PC-3 (cell line): ENCODE data around the gene H6PD. TPM values are rescaled to one million over a fixed set of nuclear protein-coding genes. Genes with fewer than 3 reads are reported as not detected.
A peak's percentile ranks its signal among the peaks of the same experiment; 100 is the strongest.

Experiments used
- ATAC-seq: fragments of 200-7000 bp; cut with Tn5 transposase; 2 replicates; pipeline ENCODE4 v1.9.1; 2020; ENCODE audit warnings: mild to moderate bottlenecking, moderate library complexity
- Bru-seq: library from RNA; stranded (reverse); fragments of 400-500 nt; gene quantifications from one replicate; lab custom pipeline; 2021; lab: Mats Ljungman, UMichigan
- BruChase-seq, 2 experiments: library from RNA; stranded (reverse); fragments of 400-500 nt; gene quantifications; one replicate each; lab custom pipeline; 2021; lab: Mats Ljungman, UMichigan
- BruUV-seq: library from RNA; stranded (reverse); fragments of 400-500 nt; replicated peaks from 2 replicates; lab custom pipeline; 2021; lab: Mats Ljungman, UMichigan
- CTCF ChIA-PET: fragments of 300-600 bp; sonication (Branson Sonifier 250); formaldehyde crosslinking; loops from one replicate; lab custom pipeline; 2022; ENCODE audit warnings: antibody characterized with exemption; lab: Charles Lee
- POLR2A ChIA-PET: fragments of 300-600 bp; sonication (Branson Sonifier 250); formaldehyde crosslinking; loops from one replicate; lab custom pipeline; 2022; ENCODE audit warnings: antibody characterized with exemption; ENCODE audit not compliant: unreplicated experiment; lab: Charles Lee
- DNase-seq: peaks from one replicate; pipeline ENCODE4 v3.0.0-alpha.2; 2015
- H2AFZ ChIP-seq: fragments of 300-600 bp; sonication (generic); 2 replicates; pipeline ENCODE4 v1.6.0; 2016; ENCODE audit warnings: antibody characterized with exemption, low read length
- H3F3A ChIP-seq: fragments of 300-600 bp; sonication (generic); one replicate; pipeline ENCODE4 v1.6.0; 2017; ENCODE audit warnings: antibody characterized with exemption, low read length, control low read depth, mild to moderate bottlenecking; ENCODE audit not compliant: unreplicated experiment
- H3K27ac ChIP-seq: fragments of 300-600 bp; sonication (generic); 2 replicates; pipeline ENCODE4 v1.5.1; 2016; ENCODE audit warnings: mild to moderate bottlenecking, low read length
- H3K27me3 ChIP-seq: fragments of 300-600 bp; sonication (generic); 2 replicates; pipeline ENCODE4 v1.6.1; 2016; ENCODE audit warnings: low read length, mixed read lengths
- H3K36me3 ChIP-seq: fragments of 300-600 bp; sonication (generic); 2 replicates; pipeline ENCODE4 v1.6.1; 2016; ENCODE audit warnings: low read depth, mixed run types, low read length, mixed read lengths
- H3K4me1 ChIP-seq: fragments of 300-600 bp; sonication (generic); 2 replicates; pipeline ENCODE4 v1.5.1; 2016; ENCODE audit warnings: low read length; ENCODE audit not compliant: insufficient read depth
- H3K4me2 ChIP-seq: fragments of 300-600 bp; sonication (generic); 2 replicates; pipeline ENCODE4 v1.6.0; 2016; ENCODE audit warnings: low read length
- H3K4me3 ChIP-seq: fragments of 300-600 bp; sonication (generic); 2 replicates; pipeline ENCODE4 v1.5.1; 2016; ENCODE audit warnings: mild to moderate bottlenecking, low read length, mixed read lengths
- H3K79me2 ChIP-seq: fragments of 300-600 bp; sonication (generic); 2 replicates; pipeline ENCODE4 v1.6.1; 2017; ENCODE audit warnings: low read length, mixed read lengths
- H3K9ac ChIP-seq: fragments of 300-600 bp; sonication (generic); 2 replicates; pipeline ENCODE4 v1.6.0; 2016; ENCODE audit warnings: mild to moderate bottlenecking, low read length
- H3K9me2 ChIP-seq: fragments of 300-600 bp; sonication (generic); replicated peaks from 2 replicates; pipeline ENCODE4 v1.6.1; 2016; ENCODE audit warnings: mixed run types, low read length, mixed read lengths
- H3K9me3 ChIP-seq: fragments of 300-600 bp; sonication (generic); 2 replicates; pipeline ENCODE4 v1.6.1; 2016; ENCODE audit warnings: low read length, mixed read lengths
- H4K20me1 ChIP-seq: fragments of 300-600 bp; sonication (generic); 2 replicates; pipeline ENCODE4 v1.6.1; 2016; ENCODE audit warnings: low read length, mixed read lengths
- EZH2 ChIP-seq: fragments of 300-600 bp; sonication (generic); IDR thresholded peaks from one replicate; pipeline ENCODE4 v1.6.1; 2017; ENCODE audit warnings: antibody characterized with exemption, mild to moderate bottlenecking, low read length; ENCODE audit not compliant: unreplicated experiment
- EZH2phosphoT487 ChIP-seq: fragments of 300-600 bp; sonication (generic); IDR thresholded peaks from 2 replicates; pipeline ENCODE4 v1.6.1; 2018; ENCODE audit warnings: mild to moderate bottlenecking, antibody characterized with exemption, low read length, borderline replicate concordance
- intact Hi-C: fragments of 100-400 bp; cut with micrococcal nuclease; formaldehyde crosslinking; loops from 2 replicates; pipeline ENCODE4 v1.9.0; 2023
- long read RNA-seq: library from polyadenylated mRNA; unstranded; transcript quantifications from one replicate; pipeline ENCODE4 v2.0.0, GENCODE V29; 2021; ENCODE audit not compliant: unreplicated experiment
- total RNA-seq: library from RNA; depleted of rRNA; stranded (reverse); fragments of >200 nt; gene quantifications from 2 replicates; pipeline ENCODE4 v1.2.3, GENCODE V29; 2014; rRNA removed
- TF ChIP-seq, protein P1 (sequence below): fragments of 300-600 bp; sonication (generic); conservative IDR thresholded peaks from 2 replicates; pipeline ENCODE4 v1.5.1; 2017; ENCODE audit warnings: antibody characterized with exemption, low read depth, mild to moderate bottlenecking, low read length

H6PD gene
- total RNA-seq (6.8 and 8.9 TPM in 2 replicates), Bru-seq, nascent RNA (percentile 70 among the genes with signal in this experiment), BruChase-seq, experiment 1, labeled RNA remaining after a 6-hour chase (percentile 68 among the genes with signal in this experiment), BruChase-seq, experiment 2, labeled RNA remaining after a 2-hour chase (percentile 77 among the genes with signal in this experiment)
- long read RNA-seq, partial matches to known transcripts, result 35 of 56 reads
- long read RNA-seq, other reads (novel, unspliced or antisense), result 21 of 56 reads

DNA sequence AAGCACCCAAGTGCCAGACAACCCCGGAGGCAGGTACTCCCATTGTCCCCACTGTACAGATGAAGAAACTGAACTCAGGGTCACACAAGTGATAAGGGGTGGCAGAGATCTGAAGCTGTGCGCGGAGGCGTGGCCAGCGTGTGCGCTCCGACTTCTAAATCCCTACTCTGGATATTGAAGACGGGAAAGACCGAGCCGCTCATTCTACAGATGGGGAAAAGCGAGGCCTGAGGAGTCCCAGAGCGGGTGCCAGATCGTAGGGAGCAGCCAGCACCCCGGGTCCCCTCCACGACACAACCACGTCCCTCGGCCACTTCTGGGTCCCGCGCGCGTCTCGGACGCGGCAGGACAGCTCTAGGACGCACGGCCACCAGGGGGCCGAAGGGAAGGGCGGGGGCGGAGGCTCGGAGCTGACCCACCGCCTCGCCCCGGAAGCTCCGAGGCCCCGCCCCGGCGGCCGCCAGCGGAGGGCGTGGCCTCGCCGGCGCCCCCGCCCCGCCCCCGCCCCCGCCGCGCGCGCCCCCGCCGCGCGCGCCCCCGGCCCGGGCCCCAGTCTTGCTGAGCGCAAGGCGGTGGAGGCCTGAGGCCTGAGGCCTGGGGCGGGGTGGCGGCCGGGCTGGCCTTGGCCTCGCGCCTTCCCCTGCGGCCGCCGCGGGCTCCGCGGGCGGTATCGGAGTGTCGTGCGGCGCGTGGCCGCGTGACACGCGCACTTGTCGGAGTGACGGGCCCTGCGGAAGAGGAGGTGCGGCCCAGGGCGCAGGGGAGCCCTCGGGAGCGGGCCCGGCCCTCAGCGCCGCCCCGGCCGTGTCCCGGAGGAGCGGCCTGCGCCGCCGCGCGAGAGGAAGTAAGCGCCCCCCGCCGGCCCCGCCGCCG is at the start of gene H6PD:
Gene H6PD, plus strand, starts transcription at position 552 of the 873 bp plus-strand sequence. CDS start 10,161 bp downstream, outside the sequence.
- Histone ChIP-seq H3K79me2 (peaks cover 5% of the 10 kb centered on the region; the same call in 1 of the 2 replicates), H3K9me3 (no peaks in the 10 kb centered on the region), H3K9ac (peak within 1 kb of the TSS; percentile 81), H3K4me3 (peak within 1 kb of the TSS; percentile 88), H3K4me1 (peaks cover 3% of the 10 kb centered on the region; the same call in 1 of the 2 replicates), H3F3A (no peaks in the 10 kb centered on the region), H3K36me3 (no peaks in the 10 kb centered on the region), H3K4me2 (peak within 1 kb of the TSS; percentile 93), H3K27me3 (no peaks in the 10 kb centered on the region), H3K27ac (no peak within 1 kb of the TSS), H4K20me1 (no peaks in the 10 kb centered on the region), H2AFZ (peak within 1 kb of the TSS; percentile 81), H3K9me2 (no peaks in the 10 kb centered on the region)
- CTCF ChIA-PET, result interaction anchor here (0.6 to 1.3 kb wide), 6 partner anchors 32 to 257 kb away, joined by 3 to 9 read pairs (median 5); no protein-coding TSS in a partner anchor
- ATAC-seq (peak; percentile 86), DNase-seq (peak; percentile 83)
- intact Hi-C loops, result no loop called here
- POLR2A ChIA-PET, result interaction anchor here (0.6 kb wide), 2 partner anchors 270 to 350 kb away, joined by 3 read pairs; no protein-coding TSS in a partner anchor
- TSS peak; percentile 46 for BruUV-seq
- TF ChIP-seq EZH2phosphoT487 (peak; percentile 91), EZH2 (no peak)
- TF ChIP-seq, protein P1, sequence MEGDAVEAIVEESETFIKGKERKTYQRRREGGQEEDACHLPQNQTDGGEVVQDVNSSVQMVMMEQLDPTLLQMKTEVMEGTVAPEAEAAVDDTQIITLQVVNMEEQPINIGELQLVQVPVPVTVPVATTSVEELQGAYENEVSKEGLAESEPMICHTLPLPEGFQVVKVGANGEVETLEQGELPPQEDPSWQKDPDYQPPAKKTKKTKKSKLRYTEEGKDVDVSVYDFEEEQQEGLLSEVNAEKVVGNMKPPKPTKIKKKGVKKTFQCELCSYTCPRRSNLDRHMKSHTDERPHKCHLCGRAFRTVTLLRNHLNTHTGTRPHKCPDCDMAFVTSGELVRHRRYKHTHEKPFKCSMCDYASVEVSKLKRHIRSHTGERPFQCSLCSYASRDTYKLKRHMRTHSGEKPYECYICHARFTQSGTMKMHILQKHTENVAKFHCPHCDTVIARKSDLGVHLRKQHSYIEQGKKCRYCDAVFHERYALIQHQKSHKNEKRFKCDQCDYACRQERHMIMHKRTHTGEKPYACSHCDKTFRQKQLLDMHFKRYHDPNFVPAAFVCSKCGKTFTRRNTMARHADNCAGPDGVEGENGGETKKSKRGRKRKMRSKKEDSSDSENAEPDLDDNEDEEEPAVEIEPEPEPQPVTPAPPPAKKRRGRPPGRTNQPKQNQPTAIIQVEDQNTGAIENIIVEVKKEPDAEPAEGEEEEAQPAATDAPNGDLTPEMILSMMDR, result peak; percentile 64

DNA sequence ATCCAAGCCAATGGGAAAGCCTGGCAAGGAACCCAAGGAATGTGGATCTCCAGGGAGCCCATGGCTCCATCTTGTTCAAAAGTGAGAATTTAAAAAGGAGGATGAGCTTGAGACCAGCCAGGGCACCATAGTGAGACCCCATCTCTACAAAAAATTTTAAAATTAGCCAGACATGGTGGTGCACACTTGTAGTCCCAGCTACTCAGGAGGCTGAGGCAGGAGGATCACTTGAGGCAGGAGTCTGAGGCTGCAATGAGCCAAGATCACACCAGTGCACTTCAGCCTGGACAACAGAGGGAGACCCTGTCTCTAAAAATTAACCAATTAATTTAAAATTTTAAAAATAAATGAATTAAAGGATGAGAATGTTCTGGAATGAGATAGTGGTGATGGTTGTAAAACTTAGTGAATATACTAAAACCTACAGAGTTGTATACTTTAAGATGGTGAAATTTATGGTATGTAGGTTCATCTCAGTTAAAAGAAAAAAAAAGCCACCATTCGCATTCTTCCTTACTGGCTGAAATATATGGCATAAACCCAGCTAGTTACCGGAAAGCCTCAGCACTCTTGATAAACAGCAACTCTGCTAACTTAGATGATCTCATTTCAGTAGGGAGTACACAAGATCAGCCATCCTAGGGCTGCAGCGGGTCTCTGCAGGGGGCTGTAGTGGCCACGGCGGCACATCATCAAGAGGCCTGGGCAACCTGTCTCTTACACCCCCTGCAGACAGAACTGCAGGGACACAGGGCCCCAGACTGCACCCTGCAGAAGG is 48.3 kb upstream of the H6PD start:
- no peak overlapping the region for H2AFZ ChIP-seq
- no peaks in the 10 kb centered on the region for H3K36me3 ChIP-seq
- ChIA-PET CTCF (no interaction called here), POLR2A (no interaction called here)
- H3K4me3 ChIP-seq, result no peak overlapping the region
- H3K9ac ChIP-seq, result no peak overlapping the region
- intact Hi-C loops, result no loop called here
- BruUV-seq, result no TSS peak
- no peaks in the 10 kb centered on the region for H3K27me3 ChIP-seq
- DNase-seq (no peak), ATAC-seq (no peak)
- TF ChIP-seq, protein P1, result no peak
- TF ChIP-seq EZH2, result no peak
- TF ChIP-seq EZH2phosphoT487, result no peak
- H3K27ac ChIP-seq, result no peak overlapping the region
- no peak overlapping the region for H3K4me2 ChIP-seq
- H3K9me2 ChIP-seq, result no peaks in the 10 kb centered on the region
- no peaks in the 10 kb centered on the region; the same call in 1 of the 2 replicates for H3K79me2 ChIP-seq
- no peaks in the 10 kb centered on the region for H3K9me3 ChIP-seq
- no peaks in the 10 kb centered on the region for H3F3A ChIP-seq
- H4K20me1 ChIP-seq, result no peaks in the 10 kb centered on the region
- H3K4me1 ChIP-seq, result peaks cover 4% of the 10 kb centered on the region; the same call in 1 of the 2 replicates
